ENCODE data around the gene EDAR.

EDAR gene

DNA sequence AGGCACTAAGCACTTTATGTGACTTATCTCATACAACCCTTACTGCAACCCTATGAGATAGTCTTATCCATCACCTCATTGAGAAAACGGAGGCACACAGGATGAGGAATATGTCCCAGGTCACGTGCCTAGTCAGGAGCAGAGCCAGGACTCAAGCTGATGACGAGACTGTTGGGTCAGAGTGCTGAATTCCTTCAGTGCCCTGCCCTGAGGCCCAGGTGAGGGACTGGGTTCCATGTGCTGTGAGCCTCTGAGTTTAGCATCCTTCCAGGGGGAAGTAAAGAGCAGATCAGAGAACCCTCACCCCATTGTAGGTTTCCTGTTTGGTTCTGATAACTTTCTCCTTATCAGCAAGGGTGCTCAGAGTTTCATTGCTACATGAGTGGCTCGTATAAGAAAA lies 11.7 kb upstream of the EDAR start:
- no peak for DNase-seq

DNA sequence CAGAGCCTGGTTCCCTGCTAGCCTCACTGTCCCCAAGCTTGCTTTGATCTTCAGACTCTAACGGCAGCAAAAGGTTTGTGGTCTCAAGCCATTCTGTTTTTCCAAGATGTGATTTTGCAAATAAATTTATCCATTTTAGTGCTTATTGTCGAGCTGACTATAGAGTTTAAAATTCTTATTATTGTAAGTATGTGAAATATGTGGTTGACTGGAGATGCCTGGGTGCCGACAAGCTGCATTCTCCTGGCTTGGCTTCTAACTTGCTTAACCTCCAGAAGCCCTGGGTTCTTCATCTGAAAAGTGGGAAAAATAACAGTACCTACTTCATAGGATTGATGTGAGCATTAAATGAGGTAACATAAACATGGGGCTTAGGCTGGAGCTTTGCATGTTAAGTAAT lies 9.9 kb upstream of the EDAR start:
- DNase-seq: no peak

DNA sequence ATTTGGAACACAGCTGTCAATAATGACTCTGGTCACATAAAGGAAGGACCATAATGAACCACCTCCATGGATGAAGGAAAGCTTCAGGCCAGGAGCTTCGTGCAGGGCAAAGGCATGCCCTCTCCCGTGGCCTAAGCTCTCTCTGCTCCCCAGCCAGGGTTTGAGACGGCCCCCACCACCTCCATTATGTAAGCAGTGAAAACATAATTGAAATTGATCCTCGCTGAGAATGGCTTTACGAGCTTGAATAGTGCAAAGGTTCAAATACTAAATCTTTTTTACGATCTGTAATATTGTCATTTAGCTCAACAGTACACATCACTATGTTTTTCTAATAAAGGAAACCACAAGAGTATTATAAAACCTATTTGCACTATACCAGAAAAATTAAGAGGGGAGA lies 5.2 kb upstream of the EDAR start:
- DNase-seq: no peak

DNA sequence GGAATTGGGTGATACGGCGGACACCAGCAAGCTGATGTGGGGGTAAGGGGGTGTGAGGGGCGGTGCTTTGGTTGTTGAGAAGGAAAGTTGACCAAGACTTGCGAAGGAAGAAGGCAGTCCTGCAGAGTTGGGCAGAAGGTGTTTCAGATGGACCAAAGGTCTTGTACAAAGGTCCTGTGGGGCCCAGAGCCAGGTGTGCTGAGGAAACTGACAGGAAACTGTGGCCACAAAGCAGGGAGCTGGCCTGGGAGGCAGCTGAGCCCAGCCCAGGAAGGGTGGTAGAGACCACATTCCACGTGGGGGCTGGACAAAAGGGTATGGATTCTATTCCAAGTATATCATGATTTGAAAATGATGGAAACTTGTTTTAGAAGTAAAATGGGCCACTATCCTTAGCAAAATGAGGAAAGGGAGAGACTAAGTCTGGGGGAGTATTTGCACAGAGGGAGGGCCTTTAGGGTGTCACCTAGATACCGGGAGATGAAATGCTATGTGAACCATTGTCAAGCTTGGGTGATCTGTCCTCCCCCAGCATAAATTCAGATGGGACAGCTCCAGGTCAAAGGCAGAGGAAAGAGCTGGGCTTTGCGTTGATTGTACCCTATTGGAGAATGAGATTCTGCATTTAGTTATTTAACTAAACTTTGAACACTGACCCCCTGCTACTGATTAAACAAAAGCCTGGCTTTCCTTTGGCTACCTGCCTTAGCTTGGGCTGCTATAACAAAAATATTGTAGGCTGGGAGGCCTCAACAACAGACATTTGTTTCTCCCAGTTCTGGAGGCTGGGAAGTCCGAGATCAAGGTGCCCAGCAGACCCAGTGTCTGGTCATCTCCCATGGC lies 4.3 kb upstream of the EDAR start:
- no peak for DNase-seq

DNA sequence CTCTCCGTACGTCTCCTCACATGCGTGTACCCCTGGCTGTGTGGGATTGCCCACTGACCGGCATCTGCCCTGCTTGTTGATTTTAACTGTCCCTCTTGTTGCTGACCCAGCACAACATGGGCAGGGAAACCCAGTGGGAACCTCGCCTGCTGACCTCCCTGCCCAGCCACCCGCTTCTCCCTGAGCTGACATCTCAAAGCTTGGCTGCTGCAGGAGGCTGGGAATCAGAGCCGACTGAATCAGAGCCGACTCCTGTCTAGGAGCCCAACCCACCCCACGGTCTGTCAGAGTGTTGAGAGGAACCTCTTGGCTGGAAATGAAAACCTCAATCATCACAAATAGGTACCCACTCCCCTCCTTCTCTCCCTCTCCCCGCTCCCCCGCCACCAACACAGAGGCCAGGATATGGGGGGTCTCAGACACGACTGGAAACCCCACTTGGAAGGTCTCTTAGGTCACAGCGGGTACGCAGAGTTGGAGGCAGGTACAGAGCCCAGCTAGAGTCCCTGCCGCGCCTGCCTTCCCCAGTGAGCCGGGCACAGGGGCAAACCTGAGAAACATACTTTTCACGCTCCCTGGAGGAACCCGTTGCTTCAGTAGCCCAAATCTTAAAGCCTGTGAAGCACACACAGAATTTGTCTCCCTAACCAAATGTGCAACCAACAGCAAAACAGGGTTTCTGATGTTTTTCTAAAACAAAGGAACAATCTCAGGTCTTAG lies 784 bp downstream of the EDAR start:
- DNase-seq: no peak

DNA sequence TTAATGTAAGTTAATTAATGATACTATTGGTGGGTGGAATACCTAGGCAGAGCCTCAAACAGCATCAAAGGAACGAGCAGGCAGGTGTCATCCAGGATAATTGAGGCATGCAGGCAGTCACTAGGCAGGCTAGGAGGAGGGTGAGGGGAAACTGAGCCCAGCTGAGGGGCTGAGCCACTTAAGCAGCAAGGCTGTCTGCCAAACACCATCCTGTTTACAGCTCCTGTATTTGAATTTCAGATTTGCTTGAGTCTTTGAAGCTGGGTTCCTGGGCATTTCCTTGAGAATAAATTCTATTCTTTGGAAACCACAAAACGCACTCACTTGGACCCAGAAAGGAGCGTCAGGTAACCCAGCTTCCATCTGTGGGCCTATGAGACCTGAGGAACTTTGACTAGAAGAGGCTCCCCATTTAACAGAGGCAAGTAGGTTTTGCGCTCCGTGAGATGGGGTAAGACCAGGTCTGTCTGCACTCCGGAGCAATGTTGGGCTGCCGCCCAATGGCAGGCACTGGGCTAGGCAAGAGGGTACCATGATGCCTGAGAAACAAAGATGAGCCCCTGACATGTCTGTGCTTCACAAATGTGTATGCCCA lies 2.0 kb downstream of the EDAR start:
- no peak for DNase-seq

DNA sequence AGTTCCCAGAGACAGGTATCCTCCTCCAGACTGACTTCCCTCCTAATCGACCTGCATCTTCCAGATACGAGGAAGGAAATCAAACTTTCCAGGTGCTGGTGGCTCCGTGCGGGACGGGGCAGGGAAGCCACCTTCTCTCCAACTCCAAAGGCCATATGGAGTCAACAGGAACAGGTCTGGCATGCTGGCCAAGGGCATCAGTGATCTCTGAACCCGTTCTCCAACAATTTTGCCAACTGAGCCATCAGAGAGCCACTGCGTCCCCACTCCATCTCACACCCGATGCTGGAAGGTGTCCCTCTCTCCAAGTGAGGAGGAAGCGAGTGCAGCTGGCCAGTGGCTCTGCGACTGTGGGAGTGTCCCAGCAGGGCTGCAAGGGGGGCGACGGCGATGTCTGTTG lies 5.4 kb downstream of the EDAR start:
- no peak for DNase-seq

DNA sequence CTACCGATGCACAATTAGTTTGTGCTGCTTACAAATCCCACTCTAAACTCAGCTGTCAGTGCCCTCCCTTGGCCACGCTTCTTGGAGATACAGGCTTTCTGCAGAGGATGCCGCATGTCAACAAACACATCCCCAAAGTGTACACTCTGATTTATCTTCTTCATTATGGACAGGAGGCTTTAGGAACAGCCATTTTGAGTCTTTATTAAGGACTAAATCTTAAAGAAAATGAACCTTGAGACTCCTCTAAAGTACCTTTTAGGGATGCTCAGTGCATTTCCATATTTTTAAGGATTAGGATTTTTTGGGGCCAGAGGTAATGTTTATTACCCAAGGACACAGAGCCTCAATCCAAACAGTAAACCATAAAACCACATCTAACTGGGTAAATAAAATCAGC lies 6.0 kb downstream of the EDAR start:
- DNase-seq: no peak

DNA sequence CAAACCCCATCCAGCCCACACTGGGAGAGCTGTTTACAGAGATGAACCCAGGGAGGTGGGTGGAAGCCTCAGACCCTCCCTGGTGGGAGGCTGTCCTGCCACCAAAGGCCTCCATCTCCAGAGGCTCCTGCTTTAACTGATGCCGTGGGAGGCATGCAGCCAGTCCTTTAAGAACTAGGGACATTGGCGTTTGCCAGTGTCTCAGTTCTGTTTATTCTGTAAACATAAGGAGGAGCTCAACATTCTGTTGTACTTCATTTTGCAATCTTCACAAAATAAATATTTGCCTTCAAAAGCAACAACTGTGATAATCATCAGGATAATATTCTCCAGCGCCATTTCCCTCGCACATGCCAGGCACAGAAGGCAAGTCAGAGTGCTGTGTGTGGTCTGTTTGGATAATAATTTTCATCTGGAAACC lies 6.8 kb downstream of the EDAR start:
- no peak for DNase-seq

DNA sequence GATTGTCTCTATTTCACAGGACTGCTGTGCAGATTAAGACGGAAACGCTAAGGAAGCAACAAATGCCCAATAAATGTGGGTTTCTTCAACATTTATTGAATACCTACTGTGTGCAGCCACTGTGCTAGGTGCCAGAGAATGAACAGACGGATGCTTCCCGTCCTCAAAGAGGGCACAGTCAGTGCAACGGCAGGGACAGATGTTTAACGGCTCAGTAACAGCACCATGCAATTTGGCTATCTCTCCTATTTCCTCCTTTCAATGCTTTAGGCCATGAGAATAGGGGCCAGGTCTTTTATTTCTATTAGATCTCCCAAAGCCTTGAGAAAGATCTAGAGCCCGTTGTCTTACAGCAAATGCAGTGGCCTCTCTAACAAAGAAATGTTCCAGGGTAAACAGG lies 7.2 kb downstream of the EDAR start:
- no peak for DNase-seq

DNA sequence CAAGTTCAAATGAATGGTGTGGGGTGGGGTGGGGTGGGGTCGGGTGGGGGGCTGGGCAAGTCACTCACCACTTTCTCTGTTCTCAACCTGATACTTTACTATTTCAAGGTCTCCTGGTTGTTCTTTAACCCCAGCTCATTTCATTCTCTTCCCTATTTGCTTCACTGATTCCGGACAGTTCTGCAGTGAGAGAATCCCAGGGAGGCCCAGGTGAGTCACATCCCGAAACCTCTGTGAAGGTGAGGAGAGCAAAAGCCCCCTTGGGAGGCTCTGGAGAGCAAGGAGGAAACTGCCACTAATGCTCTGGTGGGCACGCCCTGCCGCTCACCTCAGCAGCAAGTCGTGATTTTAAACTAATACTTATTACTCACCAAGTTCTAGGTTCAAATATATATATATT lies 8.9 kb downstream of the EDAR start:
- no peak for DNase-seq

DNA sequence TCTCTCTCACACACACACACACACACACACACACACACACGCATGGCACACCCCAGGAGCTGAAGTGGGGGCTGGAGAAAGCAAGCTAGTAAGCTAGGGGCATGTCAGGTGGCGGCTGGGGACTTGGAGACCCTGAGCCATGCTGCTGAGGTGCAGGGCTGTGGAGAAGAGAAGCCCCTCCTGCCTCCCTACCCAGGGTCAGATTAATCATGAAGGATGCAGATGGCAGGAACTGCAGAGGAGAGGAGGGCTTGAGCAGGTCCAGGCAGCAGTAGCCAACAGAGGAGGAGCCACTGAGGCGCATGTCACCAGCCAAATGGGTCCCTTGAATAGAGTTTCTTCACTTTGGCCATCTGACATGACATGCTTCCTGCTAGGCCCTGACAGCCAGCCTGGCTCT lies 9.6 kb downstream of the EDAR start:
- DNase-seq: no peak

DNA sequence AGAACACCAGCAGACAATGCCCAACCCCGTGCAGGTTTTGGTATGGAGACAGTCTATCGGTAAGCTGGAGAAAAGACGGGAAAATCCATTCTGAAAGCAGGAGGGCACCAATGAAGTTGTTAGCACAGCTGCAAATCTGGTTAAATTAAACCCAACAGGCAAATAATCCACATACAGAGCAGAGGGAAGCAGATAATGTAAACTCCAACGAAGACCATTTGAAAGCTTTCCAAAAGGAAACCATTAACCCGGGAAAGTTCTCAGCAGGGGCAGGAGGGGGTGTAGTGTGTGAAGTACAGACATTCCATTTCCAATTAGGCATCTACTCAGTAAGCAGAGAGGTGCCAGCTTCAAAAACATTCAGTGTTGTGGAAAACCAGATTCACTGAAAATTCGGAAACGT lies 10.3 kb downstream of the EDAR start:
- DNase-seq: no peak

DNA sequence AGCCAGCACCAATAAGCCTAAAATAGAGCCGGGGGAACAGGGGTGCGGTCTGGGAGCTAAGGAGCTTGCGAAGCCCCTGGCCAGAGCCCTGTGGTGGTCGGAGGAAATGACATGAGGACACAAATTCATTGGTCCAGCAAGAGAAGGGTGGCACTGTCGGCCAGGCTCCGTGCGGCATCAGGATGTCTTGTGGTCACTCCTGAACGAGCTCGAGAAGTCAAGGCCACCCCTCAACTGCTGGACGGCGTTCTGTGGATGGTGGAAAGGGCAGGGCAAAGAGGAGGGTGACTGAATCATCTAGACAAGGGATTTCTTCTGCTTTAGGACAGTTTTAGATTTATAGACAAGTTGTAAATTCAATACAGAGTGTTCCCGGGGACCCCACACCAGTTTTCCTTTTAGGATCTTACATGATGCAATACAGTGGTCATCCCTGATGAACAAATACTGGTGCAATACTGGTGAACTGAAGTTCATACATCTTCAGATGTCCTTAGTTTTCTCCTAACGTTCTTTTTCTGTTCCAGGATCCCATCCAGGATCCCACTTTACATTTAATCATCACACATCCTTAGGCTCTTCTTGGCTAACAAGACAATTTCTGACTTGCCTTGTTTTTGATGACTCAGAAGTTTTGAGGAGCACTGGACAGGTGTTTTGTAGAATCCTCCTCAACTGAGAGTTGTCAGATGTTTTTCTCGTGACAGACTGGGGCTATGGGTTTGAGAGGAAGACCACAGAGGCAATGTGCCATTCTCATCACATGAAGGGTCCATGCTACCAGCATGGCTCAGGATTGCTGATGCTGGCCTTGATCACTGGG lies 13.2 kb downstream of the EDAR start:
- DNase-seq: no peak

DNA sequence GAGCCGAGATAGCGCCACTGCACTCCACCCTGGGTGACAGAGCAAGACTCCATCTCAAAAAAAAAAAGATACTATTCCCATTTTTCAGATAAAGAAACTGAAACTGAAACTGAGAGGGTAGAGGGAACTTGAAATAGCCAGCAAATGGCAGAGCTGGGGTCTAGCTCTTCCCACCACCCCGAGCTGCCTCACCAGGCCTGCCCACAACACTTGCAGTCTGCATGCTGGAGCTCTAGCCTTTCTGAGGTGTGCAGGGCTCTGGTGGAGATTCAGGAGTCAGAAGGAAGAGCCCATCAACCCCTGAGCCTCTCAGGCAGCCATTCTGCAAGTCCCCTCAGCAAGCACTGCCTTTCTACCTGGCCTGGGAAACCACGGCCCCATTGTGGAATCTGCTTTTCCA lies 14.3 kb downstream of the EDAR start:
- DNase-seq: no peak

DNA sequence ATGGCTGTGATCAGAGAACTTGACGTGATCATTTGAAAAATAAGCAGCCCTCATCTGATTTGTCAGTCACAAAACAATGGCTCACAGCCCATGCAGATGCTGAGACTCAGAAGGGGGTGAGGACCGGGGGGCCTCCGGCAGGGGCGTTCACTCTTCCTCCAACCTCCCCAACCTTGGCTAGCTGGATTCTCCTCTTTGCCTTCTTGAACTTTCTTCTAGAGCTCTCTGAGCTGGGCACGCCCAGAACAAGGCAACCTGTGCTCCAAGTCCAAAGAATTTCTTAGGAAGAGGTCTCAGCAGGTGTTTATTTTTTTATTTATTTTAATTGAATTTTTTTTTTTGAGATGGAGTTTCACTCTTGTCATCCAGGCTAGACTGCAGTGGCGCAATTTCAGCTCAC lies 16.4 kb downstream of the EDAR start:
- DNase-seq: no peak

DNA sequence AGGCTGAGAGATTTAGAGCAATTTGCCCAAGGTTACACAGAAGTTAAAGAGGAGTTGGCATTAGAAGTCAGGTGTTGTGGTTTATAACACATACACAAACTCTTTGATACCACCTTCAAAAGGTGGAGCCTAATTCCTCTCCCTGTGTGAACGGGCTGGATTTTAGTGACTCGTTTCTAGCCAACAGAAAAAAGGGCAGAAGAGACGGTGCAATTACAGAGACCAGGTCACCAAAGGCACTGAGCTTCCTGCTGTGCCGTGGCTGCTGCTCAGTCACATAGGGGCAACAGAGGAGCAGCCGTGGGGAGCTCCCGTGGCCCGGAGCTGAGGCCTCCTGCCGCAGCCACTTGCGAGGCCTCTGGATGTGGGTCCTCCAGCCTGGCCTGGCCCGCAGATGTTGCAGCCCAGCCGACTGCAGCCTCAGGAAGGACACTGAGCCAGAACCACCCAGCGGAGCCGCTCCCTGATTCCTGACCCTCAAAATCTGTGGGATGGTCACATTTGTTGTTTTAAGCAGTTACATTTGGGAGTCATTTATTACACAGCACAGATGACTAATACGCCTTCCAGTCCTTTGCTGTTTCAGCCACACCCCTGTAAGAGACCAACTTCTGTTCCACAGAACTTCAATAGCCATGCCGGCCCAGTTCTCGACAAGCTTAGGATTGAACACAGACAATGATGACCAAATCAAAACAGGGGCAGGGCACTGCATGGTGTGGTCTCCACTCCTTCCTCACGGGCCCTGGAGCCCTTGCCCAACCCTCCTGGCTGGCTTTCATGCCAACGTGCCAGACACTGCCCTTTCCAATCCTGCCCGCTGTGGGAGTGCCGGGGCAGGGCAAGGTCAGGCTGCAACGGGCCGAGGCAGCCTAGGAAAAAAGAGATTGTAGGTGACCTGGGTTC lies 17.1 kb downstream of the EDAR start:
- no peak for DNase-seq

DNA sequence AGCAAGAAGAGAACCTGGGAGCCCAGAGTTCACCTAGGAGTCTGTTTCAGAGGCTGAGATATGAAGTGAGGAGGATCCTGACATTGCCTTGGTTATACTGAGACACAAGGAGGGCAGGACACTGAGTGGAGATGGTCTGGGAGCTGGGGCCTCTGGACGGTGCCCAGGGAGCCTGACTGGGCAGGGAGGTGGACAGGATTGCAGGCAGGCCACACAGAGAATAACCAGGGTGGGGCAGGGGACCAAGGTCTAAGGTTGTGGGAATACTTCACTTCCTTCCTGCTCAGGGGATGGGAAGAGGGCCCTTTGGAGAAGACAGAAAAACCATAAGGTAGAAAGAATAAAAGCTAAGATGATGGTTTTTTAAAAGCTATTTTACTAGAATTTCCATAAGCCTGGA lies 18.7 kb downstream of the EDAR start:
- DNase-seq: no peak

DNA sequence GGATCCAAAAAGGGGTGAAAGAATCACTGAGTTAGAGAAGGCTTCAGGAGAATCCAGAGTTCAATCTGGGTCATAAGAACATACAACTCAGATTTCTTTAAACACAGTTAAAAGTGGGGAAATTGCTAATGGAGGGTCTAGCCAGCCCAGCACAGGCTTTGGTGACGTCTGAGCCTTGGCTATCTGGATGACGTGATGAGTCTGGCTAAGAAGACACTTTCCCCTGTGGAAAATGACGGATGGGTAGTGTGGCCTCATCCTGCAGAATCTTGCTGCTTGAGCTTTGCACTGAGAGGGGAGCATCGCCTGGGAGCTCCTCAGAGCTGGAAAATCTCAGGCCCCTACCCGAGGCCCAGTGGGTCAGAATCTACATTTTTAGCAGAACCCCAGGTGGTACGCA lies 19.2 kb downstream of the EDAR start:
- DNase-seq: no peak

DNA sequence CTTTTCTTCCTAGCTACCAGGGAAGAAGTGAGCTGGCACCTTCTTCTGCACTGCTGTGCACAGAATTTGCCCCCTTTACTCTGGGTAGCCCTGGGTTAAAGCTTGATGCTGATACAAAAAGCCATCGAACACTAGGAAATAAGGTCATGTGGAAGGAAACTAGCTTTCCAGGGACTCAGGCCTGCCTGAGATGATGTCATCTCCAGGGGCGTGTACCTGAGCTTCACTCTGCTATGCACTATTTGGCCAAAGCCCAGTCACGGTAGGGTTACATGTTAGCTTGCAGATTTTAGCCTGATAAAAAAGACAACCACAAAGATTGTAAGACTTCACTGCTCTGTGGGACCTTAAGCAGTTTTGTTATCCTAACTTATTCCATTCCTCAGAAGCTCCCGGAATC lies 20.4 kb downstream of the EDAR start:
- DNase-seq: no peak

DNA sequence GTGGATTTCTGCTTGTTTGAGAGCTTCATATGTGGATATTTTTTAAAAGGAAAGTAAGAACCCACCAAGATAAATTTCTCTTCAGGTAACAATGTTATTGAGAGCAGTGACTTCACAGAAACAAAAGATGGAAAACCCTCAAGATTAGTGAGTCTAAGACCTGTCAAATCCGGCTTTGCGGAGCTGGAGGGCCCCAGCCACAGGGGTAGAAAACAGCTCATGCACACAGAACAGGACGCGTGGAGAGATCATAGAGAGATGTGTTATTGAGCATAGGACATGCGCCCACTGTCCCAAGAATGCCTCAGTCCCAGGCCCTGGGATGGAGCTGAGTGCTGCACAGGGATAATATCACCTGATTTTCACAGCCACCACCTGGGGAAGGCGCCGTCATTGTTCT lies 21.3 kb downstream of the EDAR start:
- DNase-seq: no peak
